GM18907 (cell line): ENCODE data around the gene NOMO2.
A peak's percentile ranks its signal among the peaks of the same experiment; 100 is the strongest.
"Not testable (repeated sequence)": the region's sequence is repeated elsewhere in the genome, so short reads cannot be mapped to it uniquely, and the experiment has no call there.

Experiments used
- ATAC-seq: cut with Tn5 transposase; IDR thresholded peaks from one replicate; pipeline ENCODE4 v1.9.1; 2021; ENCODE audit warnings: mild to moderate bottlenecking, moderate library complexity; ENCODE audit not compliant: unreplicated experiment

Gene NOMO2

GRCh38 chr16:18561727-18562314 lies at the start of gene NOMO2:
Gene NOMO2, minus strand, starts transcription at chr16:18562097. Its CDS starts 57 bp downstream, at chr16:18562040.
- peak; percentile 88 for ATAC-seq

GRCh38 chr16:18610147-18610803 lies 48.4 kb upstream of the NOMO2 start:
- not testable (repeated sequence) for ATAC-seq

- ATAC-seq = not testable (repeated sequence)
Measured at GRCh38 chr16:18608271-18608670, 46.4 kb upstream of the NOMO2 start.

GRCh38 chr16:18603572-18604246 lies 41.8 kb upstream of the NOMO2 start:
- ATAC-seq = not testable (repeated sequence)

DNA sequence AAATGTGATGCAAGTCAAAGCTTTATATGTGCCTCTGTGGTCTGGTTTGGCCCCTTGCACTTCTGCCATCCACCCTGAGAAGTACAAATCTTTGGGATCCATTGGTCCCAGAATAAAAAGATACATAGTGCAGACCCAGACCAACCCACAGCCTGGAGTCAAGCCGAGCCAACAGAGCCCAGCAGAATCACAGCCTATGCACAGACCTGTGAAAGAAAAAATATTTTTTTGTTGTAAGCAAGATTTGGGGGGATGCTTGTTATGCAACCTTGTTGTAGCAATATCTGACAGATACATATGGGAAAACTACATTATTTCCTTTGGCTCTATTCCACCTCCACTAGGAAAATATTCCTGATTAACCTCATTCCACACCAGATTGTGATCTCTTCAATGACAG lies 36.7 kb upstream of the NOMO2 start:
- not testable (repeated sequence) for ATAC-seq

DNA sequence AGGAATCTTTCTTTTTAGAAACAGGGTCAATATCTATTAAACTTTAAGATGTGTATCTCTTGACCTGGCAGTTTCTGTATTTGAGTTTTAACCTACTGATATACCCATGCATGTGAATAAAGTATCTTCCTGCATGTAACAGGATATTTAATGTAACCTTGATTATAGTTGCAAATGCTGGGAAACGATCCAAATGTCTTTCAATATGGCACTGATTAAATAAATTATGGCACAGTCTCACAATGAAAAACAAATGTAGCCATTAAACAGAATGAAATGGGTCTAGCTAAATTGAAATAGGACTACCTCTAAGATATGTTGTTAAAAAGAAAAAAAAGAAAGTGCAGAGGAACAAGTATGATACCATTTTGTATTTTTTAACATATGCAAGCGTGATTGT lies 35.8 kb upstream of the NOMO2 start:
- ATAC-seq = not testable (repeated sequence)

DNA sequence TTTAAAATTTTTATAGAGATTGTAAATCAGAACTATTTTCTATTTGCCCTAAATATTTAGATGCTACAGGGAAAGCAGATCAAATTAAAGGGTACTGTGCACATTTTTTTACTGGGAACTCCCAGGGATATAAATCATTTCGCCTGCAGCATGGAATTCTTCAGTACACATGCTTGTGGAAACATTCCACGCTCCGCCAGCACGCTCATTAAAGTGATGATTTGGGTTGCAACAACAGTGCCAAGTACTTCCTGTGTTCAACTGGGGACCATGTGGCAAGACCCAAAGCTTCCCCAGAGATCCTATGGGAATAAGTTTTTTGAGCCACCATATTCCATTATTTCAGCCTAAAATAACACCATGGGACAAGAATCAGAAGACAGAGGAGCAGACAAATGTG lies 35.4 kb upstream of the NOMO2 start:
- not testable (repeated sequence) for ATAC-seq

DNA sequence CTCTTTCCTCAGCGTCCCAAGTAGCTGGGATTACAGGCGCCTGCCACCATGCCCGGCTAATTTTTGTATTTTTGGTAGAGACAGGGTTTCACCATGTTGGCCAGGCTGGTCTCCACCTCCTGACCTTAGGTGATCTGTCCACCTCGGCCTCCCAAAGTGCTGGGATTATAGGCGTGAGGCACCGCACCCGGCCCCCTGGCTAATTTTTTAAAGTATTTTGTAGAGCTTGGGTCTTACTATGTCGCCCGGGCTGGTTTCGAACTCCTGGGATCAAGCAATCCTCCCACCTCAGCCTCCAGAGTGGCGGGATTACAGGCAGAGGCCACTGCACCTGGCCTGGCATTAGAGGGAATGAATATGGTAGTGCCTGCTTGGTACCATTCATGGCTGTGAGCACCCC lies 33.9 kb upstream of the NOMO2 start:
- ATAC-seq = not testable (repeated sequence)

DNA sequence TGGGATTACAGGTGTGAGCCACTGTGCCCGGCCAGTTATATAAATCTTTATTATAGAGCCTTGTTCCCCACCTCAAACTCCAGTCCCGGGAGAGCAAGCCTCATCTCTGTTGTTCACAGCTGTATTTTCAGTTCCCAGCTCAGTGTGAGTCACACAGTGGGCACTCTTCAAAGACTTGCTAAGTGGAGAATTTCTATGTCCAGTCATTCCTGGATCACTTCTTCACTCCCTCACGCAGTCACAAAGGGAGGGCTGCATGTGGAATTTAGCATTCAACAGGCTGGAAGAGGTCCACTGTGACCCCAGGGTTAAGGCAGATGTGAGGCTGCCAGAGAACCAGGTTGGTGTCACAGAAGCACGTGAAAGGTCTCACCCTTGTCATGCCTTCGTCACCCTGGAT lies 33.0 kb upstream of the NOMO2 start:
- not testable (repeated sequence) for ATAC-seq

DNA sequence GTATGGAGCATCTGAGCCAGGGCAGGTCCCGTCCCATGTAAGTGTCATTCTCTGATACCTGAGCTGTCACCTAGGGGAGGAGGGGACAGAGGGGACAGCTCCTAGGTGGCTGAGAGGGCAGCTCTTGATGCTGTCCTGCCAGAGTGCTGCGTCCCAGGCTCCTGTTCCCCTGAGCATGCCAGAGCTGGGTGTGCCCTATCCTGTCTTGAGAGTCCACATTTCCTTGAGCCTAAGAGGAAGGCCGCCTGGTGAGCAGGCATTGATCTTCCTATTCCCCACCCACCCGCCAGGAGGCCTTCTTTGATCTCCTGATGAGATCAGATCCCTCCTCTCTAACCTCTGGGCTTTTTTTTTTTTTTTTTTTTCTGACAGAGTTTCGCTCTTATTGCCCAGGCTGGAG lies 32.0 kb upstream of the NOMO2 start:
- ATAC-seq = not testable (repeated sequence)

- not testable (repeated sequence) for ATAC-seq
Measured at GRCh38 chr16:18592982-18593381, 31.1 kb upstream of the NOMO2 start.

DNA sequence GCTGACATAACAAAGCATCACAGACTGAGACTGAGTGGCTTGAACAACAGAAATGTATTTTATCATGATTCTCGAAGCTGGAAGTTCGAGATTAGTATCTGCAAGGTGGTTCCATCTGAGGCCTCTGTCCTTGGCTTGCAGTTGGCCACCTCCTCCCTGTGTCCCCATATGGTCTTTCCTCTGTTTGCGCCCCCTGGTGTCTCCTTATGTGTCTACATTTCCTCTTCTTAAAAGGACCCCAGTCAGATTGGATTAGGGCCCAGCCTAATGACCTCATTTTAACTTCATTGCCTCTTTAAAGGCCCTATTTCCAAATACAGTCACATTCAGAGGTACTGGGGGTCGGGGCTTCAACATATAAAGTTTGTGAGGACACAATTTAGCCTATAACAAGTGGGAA lies 30.0 kb upstream of the NOMO2 start:
- ATAC-seq = not testable (repeated sequence)

GRCh38 chr16:18591441-18591840 lies 29.5 kb upstream of the NOMO2 start:
- ATAC-seq = not testable (repeated sequence)

DNA sequence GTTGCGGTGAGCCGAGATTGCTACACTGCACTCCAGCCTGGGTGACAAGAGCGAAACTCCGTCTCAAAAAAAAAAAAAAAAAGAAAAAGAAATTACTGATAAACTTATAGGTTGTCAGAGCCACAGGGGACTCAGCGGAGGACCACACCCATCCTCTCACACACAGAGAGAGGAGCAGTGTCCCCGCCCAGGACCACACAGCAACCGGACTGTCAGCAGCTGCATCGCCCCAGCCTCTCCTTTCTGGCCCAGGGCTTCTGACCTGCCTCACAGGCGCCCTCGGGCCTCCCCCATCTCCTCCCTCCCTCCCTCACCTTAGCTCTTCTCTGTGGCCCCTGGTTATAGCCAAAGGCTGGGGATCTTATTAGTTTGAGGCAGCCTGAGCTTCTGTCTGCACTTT lies 27.9 kb upstream of the NOMO2 start:
- ATAC-seq = not testable (repeated sequence)

DNA sequence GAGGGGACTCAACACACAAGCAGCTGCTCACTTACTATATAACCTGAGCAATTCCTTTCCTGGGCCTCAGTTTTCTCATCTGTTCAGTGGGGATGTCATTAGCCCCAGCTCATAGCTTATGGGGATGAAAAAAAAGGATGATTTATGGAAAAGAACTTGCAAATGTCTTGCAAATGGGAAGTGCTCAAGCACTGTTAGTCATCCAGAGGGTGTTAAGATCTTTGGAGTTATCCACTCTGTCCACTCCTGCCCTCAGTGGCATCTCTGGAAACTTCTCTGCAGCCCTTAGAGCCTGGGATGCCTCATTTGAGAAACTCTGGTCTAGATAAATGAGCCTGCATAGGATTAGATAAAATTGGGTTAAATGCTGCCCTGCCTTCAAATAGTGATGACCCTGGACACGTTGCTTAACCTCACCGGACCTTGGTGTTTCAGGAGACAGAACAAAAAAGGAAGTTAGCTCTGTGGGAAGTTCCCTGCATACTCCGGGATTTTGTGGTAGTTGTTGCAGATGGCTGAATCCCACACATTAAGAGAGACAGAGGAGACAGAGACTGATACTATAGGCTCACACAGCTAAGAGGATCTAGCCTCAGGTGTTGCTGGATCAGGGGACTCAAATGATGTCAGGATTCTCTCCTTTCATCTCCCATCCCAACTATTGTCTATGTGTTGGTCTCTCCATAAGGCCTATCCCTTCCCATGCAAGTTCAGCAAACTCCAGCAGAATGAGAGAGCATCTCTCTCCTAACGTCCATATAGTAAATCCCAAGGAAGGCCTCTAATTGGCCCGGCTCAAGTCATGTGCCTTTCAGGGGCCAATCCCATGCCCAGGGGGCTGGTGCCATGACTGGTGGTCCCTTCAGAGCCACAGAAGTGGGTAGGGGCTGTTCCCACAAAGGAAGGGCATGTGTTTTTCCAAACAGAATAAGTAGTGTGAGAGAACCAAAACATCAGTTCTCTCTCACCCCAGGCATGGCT lies 25.0 kb upstream of the NOMO2 start:
- ATAC-seq = not testable (repeated sequence)

DNA sequence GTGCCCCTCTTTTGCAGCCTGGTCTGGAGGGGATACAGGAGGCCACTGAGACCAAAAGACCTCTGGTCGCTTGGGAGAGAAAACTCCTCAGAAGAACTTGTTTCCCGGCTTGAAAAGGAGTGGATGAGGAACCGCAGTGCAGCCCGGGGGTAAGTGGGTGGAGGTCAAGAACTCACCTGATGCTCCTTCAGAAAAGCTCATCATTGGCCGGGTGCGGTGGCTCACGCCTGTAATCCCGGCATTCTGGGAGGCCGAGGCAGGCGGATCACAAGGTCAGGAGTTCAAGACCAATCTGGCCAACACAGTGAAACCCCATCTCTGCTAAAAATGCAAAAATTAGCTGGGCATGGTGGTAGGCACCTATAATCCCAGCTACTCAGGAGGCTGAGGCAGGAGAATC lies 23.9 kb upstream of the NOMO2 start:
- not testable (repeated sequence) for ATAC-seq

DNA sequence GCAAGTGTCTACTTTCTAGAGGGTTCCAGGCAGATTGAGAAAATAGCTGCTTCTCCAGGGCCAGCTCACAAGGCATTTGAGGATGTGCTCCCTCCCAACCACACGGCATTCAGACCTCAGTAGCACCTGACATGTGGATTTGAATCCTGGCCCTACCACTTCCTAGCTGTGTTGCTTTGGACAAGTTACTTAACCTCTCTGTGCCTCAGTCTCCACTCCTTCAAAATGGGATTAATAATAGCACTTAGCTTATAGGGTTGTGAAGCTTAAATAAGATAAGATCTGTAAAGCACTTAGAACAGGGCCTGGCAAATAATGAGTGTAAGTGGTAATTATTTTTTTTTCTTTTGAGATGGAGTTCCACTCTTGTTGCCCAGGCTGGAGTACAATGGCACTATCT lies 21.0 kb upstream of the NOMO2 start:
- no peak for ATAC-seq

DNA sequence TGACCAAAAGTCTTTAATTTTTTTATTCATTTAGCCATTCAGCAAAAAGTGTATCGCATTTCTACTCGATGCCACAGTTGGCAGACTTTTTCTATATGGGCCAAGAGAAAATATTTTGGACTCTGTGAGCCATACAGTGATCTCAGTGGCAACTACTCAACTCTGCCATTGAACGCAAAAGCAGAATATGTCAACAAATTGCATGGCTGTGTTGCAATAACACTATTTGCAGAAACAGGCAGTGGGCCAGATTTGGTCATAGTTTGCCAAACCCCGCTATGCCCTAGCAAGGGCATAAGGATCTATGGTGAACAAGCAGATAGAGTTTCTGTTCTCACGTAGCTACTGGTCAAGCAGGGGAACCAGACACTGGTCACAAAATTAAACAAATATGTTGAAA lies 18.5 kb upstream of the NOMO2 start:
- not testable (repeated sequence) for ATAC-seq

DNA sequence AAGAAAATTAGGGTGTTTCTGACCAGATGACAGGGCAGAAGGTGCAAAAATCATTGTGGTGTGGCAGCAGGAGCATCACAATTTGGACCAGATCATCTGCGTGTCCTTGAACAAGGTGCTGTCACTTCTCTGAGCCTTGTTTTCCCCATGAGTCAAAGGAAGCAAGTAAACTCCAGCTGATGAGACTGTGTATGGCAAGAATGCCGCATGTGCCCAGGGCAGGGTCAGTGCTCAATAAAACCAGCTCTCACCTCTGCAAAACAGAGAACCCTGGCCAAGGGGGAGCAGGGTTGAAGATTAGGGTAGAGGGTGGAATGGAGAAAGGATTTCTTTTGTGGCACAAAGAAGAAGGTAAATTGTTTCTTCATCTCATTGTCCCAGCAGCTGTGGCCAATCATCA lies 17.4 kb upstream of the NOMO2 start:
- not testable (repeated sequence) for ATAC-seq

GRCh38 chr16:18577942-18578341 lies 16.0 kb upstream of the NOMO2 start:
- not testable (repeated sequence) for ATAC-seq

GRCh38 chr16:18575945-18576344 lies 14.0 kb upstream of the NOMO2 start:
- not testable (repeated sequence) for ATAC-seq
